ENCODE measurements around the gene DCT.
"Not testable (repeated sequence)": the region's sequence is repeated elsewhere in the genome, so short reads cannot be mapped to it uniquely, and the experiment has no call there.

DCT gene

GRCh38 chr13:94479616-94480015 is at the start of gene DCT:
Gene DCT, minus strand, starts transcription at chr13:94479682. Its CDS starts 427 bp downstream, at chr13:94479255.
- Histone ChIP-seq H3K27ac (no peak within 1 kb of the TSS), H3K36me3 (replicated peaks) (no peaks in the 10 kb centered on the region), H3K4me3 (ENCODE audit: low read depth, low read length) (no peak within 1 kb of the TSS), H3K27me3 (replicated peaks) (no peaks in the 10 kb centered on the region)
- TF ChIP-seq CTCF (IDR thresholded peaks at IDR 0.05; ENCODE audit: low read depth, low read length, missing control alignments): no peak
- in situ Hi-C loops (cut with HindIII; ENCODE audit: low pct_ligation_motif_present, low sequenced_read_pairs): no loop called here
- DNase-seq: no peak

- H3K4me3 ChIP-seq (ENCODE audit: low read depth, low read length); H3K36me3 ChIP-seq (replicated peaks); in situ Hi-C loops (cut with HindIII; ENCODE audit: low pct_ligation_motif_present, low sequenced_read_pairs); DNase-seq; H3K27ac ChIP-seq; H3K27me3 ChIP-seq (replicated peaks): not testable (repeated sequence)
Observed at GRCh38 chr13:94526956-94527355, 47.5 kb upstream of the DCT start.

DNA sequence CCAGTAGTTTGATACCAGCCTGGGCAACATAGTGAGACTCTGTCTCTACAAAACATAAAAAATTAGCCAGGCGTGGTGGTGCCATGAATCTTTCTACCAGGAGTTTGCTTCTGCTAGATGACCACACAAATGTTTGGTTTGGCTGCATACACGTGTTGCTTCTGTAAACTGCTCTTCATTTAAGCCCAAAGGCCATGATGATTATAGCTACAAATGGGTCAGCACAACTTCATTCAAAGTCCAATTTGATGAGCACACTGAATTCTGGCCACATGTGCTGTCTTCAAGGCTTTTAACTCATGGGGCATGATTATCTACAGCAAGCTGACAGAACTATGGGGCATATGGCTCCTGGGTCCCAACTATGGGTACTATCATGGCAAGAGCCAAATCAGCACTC is 46.3 kb upstream of the DCT start:
- no peak overlapping the region for H3K27ac ChIP-seq
- in situ Hi-C loops (cut with HindIII; ENCODE audit: low pct_ligation_motif_present, low sequenced_read_pairs): no loop called here
- H3K36me3 ChIP-seq (replicated peaks): no peaks in the 10 kb centered on the region
- no peak for TF ChIP-seq CTCF (IDR thresholded peaks at IDR 0.05; ENCODE audit: low read depth, low read length, missing control alignments)
- no peak overlapping the region for H3K4me3 ChIP-seq (ENCODE audit: low read depth, low read length)
- H3K27me3 ChIP-seq (replicated peaks): no peaks in the 10 kb centered on the region
- DNase-seq: no peak

GRCh38 chr13:94524407-94524806 is 44.9 kb upstream of the DCT start:
- Histone ChIP-seq H3K27ac (no peak overlapping the region), H3K36me3 (replicated peaks) (no peaks in the 10 kb centered on the region), H3K27me3 (replicated peaks) (no peaks in the 10 kb centered on the region), H3K4me3 (ENCODE audit: low read depth, low read length) (no peak overlapping the region)
- DNase-seq: no peak
- in situ Hi-C loops (cut with HindIII; ENCODE audit: low pct_ligation_motif_present, low sequenced_read_pairs): no loop called here
- no peak for TF ChIP-seq CTCF (IDR thresholded peaks at IDR 0.05; ENCODE audit: low read depth, low read length, missing control alignments)

DNA sequence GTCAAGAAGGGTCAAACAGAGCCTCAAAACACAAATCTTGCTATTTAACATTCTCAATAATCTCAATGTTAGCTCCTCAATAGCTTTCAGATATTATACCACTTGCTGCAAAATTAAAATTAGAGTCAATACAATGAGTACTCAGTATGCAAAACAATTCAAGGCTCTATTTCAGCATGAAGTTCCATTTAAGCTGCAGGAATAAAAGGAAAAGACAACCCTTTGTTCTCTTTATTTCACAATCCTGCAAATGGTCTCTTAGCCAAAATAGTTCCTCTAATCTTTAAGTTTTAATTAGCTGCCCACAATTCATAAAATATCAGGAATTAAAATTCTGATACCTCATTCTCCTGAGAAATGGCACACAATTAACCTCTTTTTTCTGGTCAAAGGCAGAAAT is 40.5 kb upstream of the DCT start:
- Histone ChIP-seq H3K27me3 (replicated peaks) (no peaks in the 10 kb centered on the region), H3K4me3 (ENCODE audit: low read depth, low read length) (no peak overlapping the region), H3K36me3 (replicated peaks) (no peaks in the 10 kb centered on the region), H3K27ac (no peak overlapping the region)
- TF ChIP-seq CTCF (IDR thresholded peaks at IDR 0.05; ENCODE audit: low read depth, low read length, missing control alignments): no peak
- no peak for DNase-seq
- in situ Hi-C loops (cut with HindIII; ENCODE audit: low pct_ligation_motif_present, low sequenced_read_pairs): no loop called here

DNA sequence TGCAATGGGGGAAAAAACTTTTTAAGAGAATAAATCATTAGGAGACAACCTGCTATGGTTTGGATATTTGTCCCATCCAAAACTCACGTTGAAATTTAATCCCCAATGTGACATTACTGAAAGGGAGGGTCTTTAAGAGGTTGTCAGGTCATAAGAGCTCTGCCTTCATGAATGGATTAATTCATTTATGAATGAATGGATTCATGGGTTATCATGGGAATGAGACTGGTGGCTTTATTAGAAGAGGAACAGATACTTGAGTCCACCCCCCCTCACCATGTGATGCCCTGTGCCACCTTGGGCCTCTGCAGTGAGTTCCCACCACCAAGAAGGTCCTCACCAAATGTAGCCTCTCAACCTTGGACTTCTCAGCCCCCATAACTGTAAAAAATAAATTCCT is 37.0 kb upstream of the DCT start:
- Histone ChIP-seq H3K36me3 (replicated peaks) (no peaks in the 10 kb centered on the region), H3K27ac (no peak overlapping the region), H3K27me3 (replicated peaks) (no peaks in the 10 kb centered on the region), H3K4me3 (ENCODE audit: low read depth, low read length) (no peak overlapping the region)
- in situ Hi-C loops (cut with HindIII; ENCODE audit: low pct_ligation_motif_present, low sequenced_read_pairs): no loop called here
- DNase-seq: no peak
- no peak for TF ChIP-seq CTCF (IDR thresholded peaks at IDR 0.05; ENCODE audit: low read depth, low read length, missing control alignments)

All from brain microvascular endothelial cell (primary cell).